ENCODE data around the gene KLHDC7B.

The KLHDC7B gene

DNA sequence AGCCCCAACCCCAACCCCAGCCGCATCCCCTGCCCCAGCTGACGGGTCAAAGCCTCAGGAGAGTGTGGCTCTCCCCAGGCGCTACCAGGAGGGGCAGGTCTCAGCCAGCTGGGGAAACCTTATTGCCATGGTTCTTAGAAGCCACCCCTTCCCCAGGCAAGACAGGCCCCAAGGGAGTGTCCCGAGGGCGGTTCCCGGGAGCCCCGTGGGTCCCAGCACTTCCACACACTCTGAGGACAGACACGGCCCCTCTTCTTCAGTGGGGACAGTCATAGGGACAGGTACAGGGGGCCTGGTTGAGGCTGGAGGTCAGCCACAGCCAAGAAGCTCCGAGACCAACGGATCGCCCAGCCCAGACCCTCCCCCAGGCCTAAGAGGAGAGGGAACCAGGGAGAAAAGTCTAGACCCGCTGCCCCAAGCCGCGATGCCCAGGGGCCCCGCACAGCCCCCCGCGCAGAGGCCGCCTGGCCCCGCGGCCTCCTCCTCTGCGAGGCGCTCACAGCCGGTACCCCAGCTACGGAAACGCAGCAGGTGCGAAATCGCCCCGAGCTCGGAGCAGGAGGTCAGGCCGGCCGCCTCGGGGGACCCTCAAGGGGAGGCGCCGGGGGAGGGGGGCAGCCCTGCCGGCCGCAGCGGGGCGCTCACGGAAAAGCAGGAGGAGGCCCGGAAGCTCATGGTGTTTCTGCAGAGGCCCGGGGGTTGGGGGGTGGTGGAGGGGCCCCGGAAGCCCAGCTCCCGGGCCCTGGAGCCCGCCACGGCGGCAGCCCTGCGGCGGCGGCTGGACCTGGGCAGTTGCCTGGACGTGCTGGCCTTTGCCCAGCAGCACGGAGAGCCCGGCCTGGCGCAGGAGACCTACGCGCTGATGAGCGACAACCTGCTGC is 2.6 kb downstream of the KLHDC7B start:
- no peak for DNase-seq (ENCODE audit: low spot score)

DNA sequence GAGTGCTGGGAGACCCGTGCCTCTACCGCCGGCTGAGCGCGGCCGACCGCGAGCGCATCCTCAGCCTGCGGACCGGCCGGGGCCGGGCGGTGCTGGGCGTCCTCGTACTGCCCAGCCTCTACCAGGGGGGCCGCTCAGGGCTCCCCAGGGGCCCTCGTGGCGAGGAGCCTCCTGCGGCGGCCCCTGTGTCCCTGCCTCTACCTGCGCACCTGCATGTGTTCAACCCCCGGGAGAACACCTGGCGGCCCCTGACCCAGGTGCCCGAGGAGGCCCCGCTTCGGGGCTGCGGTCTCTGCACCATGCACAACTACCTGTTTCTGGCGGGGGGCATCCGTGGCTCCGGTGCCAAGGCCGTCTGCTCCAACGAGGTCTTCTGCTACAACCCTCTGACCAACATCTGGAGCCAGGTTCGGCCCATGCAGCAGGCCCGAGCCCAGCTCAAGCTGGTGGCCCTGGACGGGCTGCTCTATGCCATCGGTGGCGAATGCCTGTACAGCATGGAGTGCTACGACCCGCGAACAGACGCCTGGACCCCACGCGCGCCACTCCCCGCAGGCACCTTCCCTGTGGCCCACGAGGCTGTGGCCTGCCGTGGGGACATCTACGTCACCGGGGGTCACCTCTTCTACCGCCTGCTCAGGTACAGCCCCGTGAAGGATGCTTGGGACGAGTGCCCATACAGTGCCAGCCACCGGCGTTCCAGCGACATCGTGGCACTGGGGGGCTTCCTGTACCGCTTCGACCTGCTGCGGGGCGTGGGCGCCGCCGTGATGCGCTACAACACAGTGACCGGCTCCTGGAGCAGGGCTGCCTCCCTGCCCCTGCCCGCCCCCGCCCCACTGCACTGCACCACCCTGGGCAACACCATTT is 3.5 kb downstream of the KLHDC7B start:
- DNase-seq (ENCODE audit: low spot score), result no peak

DNA sequence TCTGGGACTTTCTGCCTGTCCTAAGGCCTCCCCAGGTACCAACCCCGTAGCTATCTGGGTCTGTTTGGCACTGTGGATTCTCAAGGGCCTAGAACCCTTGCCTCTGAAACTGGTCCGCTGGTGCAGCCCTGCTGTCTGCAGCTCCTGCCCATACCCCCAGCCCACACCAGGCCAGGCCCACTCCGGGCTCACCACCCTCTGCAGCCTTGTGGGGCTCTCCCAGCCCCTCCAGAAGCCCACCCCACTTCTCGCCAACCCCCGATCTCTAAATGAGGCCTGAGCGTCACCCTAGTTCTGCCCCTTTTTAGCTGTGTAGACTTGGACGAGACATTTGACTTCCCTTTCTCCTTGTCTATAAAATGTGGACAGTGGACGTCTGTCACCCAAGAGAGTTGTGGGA is 4.7 kb downstream of the KLHDC7B start:
- DNase-seq (ENCODE audit: low spot score), result no peak

DNA sequence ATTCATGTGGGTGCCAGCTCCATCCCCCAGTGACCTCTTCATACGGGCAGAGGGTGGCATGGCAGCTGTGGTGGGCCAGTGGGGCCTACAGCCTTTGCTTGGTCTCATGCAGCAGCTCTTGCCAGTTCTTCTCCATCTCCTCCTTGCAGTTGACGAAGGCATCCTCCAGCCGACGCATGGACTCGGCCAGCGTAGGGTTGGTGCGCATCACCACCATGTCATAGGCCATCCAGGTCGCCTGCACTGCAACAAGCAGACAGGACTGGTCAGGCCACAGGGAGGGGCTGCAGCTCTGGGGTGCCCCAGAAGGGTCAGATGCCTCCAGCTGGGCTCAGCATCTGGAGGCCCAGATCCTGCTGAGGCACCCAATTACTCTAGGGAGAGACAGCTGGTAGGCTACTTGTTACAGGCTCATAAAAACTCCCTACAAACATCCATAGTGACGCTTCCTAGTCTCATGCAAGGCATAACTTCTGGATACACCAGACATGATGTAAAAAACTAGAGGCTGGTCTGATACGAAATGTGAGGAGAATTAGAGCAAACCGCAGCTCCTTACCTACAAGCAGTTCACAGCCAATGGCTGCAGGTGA is 5.6 kb downstream of the KLHDC7B start:
- DNase-seq (ENCODE audit: low spot score), result no peak

DNA sequence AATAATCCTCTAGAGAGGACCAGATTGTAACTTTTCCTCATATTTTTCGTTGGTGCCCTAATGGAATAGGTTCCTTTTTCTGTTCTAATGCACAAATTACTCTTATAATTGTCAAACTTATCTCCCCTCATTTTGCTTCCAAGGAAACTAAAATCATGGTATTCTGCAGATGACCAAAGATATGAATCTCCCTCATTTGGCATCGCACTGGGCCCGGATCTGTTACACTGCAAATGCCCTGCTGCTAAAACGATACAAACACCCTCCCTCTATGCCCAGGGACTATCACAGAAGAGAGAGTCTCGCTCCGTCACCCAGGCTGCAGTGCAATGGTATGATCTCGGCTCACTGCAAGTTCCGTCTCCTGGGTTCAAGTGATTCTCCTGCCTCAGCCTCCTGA is 7.6 kb downstream of the KLHDC7B start:
- DNase-seq (ENCODE audit: low spot score), result no peak

DNA sequence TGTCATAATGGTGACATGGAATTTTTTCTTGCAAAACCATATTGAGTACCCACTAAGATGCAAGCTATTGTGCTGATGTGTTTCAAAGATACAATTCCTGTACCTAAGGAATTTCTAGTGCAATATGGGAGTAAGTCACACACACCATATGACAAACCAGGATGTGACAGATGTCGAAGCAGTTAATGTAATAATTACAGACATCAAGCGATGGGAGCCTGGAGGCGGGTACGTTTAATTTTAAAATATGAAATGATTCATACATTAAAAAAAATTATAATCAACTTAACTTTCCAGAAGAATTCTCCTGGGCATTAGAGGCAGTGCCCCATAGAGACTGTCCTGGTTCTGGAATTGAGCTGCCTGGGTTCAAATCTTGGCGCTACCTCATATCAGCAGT is 11.0 kb downstream of the KLHDC7B start:
- no peak for DNase-seq (ENCODE audit: low spot score)

DNA sequence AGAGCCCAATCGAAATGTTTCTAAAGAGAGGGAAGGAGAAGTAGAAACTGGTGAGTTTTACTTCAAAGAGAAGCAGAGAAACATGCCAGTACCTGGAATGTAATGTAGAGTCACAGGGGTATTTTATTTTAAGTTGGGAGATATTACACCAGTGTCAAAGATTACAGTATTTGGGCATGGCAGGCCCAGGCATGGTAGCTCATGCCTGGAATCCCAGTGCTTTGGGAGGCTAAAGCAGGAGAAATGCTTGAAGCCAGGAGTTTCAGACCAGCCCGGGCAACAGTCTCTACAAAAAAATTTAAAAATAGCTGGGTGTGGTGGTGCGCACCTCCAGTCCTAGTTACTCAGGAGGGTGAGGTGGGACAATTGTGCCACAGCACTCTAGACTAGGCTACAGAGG is 14.3 kb downstream of the KLHDC7B start:
- no peak for DNase-seq (ENCODE audit: low spot score)

DNA sequence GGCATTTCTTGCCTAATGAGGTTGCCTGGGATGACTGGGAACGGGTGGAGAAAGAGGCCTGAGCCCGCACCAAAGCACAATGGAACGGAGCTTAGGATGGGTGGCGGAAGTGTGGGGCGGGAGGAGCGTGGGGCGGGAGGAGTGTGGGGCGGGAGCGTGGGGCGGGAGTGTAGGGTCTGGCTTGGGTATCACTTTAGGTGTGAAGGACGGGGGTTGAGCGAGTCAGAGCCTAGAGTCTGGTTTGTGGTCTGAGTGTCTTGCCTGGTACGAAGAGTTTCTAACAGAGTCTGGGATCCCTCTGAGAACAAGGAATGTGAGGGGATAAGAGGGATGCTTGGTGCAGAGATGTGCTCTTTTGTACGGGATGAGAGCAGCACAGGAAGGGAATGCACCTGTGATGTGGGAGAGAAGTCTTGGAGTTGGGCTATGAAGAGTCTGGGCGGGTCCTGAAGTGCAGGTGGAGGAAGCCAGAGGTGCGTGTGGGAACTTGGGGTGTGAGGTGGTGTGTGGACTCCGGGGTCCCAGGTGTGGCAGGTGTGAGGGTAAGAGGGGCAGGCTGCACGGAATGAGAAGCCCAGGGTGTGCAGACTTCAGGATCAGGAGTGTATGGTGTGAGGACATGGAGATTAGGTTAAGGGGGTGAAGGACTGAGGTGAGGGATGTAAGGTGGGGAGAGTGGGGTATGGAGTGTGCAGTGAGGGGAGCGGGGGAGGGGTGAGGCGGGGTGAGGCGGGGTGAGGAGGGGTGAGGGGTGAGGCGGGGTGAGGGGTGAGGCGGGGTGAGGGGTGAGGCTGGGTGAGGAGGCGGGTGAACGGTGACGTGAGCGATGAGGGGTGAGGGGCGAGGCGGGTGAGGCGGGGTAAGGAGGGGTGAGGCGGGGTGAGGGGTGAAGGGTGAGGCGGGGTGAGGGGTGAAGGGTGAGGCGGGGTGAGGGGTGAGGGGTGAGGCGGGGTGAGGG is 16.0 kb downstream of the KLHDC7B start:
- no peak for DNase-seq (ENCODE audit: low spot score)

DNA sequence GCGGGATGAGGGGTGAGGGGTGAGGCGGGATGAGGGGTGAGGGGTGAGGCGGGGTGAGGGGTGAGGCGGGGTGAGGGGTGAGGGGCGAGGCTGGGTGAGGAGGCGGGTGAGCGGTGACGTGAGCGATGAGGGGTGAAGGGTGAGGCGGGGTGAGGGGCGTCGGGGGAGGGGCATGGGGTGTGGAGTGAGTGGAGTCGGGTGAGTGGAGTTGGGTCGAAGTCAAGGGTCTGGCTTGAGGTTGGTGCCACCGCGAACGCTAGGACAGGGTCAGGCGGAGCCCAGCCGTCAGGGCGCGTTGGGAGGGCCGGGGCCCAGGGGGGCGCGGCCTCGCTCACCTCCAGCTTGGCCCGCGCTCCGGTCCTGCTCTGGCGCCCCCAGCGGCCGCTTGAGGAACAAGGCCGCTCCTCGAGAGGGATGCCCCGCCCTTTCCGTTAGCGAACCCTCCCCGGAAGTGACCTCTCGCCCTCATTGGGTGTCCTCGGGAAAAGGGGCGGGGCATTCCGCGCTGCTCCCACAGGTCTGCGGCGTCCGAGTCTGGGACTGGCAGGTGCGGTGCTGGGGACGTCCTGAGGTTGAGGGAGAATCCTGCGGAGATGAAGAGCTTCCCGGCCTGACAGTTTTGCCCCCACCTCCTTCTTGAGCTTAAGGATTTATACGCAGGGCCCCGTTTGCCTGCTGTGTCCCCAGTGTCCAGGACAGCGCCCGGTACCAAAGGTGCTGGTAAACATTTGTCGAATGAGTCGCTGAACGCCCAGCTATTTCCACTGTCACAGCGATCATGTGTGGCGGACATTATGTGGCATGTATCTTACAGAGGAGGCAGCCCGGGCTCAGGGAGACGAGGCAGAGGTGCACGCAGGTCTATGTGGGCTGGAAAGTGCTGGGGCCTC is 17.1 kb downstream of the KLHDC7B start, which contains the start of gene SYCE3:
SYCE3 (minus strand) TSS at position 397 of the 890 bp plus-strand sequence. CDS start 6,514 bp downstream, outside the sequence.
- peak; percentile 94 for DNase-seq (ENCODE audit: low spot score)

DNA sequence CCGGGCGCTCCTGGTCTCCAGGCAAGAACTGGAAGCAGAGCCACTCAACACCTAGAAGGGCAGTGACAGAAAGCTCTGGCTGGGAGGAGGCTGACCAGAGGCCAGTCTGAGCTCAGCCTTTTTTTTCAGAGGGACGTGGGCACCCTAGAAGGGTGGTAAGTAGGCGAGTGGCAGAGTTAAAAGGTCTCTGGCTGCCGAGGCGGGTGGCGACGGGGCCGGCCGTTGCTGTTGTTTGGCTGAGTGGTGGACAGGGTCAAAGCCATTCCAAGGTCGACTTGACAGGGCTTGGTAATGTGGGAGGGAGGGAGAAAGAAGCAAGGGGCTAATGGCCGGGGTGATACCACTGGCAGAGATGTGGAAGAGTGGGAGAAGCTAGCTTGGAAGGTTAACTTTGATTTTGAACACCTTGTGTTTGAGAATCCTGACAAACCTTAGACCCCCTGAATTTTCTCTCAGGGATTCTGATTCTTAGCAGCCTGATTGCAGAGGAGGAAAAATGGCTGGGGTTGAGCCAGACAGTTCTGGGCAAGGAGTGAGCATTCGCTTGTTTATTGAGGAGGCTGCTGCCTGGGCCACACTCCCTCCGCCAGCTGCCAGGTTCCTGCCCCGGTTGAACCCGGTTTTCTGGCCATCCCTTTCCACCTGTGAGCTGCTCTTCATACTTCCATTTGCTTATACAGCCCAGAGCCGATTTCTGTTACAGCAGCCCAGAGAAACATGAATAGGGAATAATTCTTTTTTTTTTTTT is 17.9 kb downstream of the KLHDC7B start:
- no peak for DNase-seq (ENCODE audit: low spot score)

DNA sequence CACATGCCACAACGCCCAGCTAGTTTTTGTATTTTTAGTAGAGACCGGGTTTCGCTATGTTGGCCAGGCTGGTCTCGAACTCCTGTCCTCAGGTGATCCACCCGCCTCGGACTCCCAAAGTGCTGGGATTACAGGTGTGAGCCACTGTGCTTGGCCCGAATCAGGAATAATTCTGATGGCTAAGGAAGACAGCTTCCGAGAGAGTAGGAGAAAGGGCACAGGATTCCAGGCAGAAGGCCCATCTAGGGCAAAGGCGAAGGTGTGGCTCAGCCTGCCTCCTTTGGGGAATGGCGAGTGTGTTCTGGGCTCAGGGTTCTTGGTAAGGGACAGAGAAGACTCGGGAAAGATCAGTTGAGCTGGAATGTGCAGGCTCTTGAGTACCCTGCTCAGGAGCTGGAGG is 18.6 kb downstream of the KLHDC7B start:
- DNase-seq (ENCODE audit: low spot score), result no peak

DNA sequence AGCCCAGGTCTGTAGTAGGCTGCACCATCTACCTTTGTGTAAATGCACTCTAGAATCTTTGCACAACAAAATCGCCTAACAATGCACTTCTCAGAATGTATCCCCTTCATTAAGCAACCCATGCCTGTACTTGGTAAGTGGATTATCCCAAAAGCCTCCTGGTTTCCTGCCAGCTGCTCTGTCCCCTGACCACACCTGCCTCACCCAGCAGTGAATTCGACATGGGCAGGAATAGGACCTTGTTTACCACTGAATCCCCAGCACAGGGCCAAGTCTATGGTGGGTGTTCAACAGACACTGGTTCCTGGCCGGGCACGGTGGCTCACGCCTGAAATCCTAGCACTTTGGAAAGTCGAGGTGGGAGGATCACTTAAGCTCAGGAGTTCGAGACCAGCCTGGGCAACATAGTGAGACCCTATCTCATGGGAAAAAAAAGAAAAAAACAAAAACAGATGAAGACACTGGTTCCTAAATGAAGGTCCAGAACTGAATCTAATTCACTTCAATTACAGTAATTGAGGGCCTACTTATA is 22.1 kb downstream of the KLHDC7B start:
- no peak for DNase-seq (ENCODE audit: low spot score)

DNA sequence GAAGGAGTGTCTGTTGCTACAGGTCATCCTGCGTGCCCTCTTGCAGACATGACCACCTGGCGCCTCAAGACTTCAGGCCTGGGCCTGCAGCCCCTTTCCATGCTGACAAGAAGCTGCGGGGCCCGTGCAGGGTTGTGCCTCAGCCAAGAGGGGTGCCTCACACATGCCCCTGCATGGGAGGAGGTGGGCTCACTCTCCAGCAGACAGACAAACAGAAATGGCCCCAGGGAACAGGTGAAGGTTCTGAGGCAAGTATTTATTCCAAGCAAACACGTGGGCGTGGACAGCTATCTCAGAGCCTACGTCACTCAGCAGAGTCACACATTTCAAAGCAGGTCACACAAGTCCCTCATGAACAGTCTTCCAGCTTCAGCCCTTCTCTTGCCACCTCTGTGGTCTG is 22.9 kb downstream of the KLHDC7B start:
- no peak for DNase-seq (ENCODE audit: low spot score)

DNA sequence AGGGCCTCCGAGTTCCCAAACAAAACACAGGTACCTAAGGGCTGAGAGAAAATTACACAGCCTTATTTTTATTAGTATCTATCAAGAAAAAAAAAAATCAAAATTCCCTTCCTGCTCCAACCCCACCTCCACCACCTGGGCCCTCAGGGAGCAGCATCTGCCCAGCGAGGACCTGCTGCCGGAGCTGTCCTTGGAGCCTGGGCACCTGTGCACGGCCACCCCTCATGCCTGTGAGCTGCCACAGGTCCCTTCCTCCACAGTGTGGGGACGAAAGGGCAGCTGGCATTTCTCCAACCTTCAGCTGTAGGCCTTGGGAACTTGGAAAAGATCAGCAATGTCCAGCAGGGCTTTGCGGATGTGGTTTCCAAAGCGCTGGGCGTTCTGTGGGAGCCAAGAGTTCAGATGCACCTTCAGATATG is 23.4 kb downstream of the KLHDC7B start:
- DNase-seq (ENCODE audit: low spot score), result peak; percentile 35

DNA sequence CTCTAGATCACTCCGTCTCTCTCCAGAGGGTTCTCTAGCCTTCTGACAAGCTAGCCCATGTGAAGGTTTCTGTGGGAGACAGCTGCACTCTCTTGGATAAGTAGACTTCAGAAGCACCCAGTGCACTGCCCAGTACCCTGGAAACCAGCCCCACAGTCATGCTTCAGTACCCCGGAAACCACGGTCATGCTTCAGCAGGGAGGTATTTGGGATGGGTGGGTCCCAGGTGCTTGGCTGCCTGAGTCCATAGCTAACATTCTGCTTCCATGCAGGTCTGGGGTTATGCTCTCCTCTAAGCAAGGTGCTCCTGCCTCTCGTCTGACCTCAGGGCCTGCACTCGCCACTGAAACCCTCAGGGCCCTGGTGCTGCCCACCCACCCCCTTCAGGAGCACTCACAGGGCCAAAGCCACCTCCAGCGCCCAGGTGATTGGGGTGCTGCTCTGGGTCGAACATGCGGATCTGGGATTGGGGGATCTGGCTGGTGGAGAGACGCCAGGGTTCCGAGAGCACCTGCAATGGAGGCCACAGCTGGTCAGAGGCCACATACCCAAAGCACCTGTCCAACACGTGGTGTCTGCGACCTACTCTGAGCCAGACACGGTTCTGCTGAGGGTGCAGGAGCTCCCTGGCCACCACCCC is 24.3 kb downstream of the KLHDC7B start:
- peak; percentile 88 for DNase-seq (ENCODE audit: low spot score)

DNA sequence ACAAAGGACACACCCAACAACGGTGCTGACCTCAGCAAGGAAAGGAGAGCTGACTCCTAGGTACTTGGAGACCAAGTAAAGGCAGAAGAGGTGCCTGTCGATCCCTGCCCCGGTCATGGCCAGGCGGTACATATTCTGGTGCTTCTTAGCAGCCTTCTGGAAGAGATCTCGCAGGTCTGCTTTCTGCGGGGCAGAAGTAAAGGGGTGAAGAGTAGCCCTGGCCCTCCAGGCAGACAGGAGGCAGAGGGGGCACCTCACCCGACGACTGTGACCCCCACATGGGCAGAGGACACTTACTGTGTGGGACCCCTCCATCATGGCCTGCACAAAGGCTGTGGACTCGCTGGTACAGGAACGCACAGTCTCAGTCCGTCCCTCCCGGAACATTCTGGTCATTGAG is 25.2 kb downstream of the KLHDC7B start:
- no peak for DNase-seq (ENCODE audit: low spot score)

DNA sequence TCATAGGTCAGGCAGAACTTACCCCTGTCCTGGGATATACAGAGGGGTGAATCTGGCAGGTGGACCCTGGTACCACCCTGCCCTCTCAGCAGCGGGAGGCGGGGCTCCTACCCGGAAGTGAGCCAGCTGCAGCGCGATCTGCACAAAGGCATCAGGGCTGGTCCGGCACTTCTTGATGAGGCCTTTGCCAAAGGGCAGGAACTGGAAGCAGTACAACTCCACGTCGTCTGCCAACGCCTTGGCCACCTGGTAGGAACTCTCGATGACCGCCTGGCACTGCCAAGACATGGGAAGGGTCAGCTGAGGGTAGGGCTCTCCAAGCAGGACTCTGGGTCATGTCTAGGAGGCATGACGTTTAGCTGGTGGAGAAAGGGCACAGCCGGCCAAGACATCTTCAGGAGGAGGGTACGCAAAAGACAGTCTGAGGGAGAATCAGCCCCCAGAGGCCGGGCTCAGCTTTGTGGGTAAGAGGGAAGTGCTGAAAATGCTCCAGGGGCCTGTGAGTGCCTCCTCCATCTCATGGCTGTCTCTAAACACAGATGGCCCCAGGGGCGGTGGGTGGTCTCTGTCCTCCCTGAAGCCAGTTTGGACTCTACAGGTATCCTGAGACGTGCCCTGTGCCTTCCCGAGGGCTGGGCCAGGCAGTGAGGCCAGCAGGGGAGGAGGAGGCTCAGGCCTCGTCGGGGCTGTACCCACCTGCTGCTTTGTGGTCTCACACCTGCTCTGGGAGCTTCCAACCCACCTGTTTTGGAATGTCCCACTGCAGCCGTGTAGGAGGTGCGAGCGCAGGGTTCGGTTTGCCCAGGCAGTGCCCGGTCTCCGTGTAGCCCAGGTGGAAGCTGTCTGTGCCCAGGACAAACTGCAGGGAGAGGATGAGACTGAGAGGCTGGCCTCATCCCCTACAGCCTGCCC is 25.8 kb downstream of the KLHDC7B start:
- no peak for DNase-seq (ENCODE audit: low spot score)

DNA sequence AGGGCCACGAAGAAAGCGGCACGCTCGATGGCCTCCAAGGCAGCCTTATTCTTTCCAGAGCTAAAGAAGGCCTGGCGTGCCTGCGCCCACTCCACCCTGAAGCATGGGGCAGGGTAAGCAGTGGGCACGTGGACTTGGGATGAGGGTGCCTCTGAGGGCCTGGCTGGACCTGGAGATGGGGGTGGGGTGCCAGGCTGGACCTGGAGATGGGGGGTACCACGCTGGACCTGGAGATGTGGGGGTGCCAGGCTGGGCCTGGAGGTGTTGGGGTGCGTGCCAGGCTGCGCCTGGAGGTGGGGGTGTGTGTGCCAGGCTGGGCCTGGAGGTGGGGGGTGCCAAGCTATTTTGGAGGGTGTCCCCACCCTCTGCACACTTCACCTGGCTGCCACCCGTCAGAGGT is 27.3 kb downstream of the KLHDC7B start:
- no peak for DNase-seq (ENCODE audit: low spot score)

Measured in kidney tubule cell (primary cell).